Cerebellar nuclear complex (tissue), 1 donor: ENCODE measurements around the gene TUBB2B.
A peak's percentile ranks its signal among the peaks of the same experiment; 100 is the strongest.

Experiments used
- DNase-seq, 2 experiments: peaks; one replicate each; lab custom pipeline; 2025; lab: John Stamatoyannopoulos, UW

TUBB2B gene

DNA sequence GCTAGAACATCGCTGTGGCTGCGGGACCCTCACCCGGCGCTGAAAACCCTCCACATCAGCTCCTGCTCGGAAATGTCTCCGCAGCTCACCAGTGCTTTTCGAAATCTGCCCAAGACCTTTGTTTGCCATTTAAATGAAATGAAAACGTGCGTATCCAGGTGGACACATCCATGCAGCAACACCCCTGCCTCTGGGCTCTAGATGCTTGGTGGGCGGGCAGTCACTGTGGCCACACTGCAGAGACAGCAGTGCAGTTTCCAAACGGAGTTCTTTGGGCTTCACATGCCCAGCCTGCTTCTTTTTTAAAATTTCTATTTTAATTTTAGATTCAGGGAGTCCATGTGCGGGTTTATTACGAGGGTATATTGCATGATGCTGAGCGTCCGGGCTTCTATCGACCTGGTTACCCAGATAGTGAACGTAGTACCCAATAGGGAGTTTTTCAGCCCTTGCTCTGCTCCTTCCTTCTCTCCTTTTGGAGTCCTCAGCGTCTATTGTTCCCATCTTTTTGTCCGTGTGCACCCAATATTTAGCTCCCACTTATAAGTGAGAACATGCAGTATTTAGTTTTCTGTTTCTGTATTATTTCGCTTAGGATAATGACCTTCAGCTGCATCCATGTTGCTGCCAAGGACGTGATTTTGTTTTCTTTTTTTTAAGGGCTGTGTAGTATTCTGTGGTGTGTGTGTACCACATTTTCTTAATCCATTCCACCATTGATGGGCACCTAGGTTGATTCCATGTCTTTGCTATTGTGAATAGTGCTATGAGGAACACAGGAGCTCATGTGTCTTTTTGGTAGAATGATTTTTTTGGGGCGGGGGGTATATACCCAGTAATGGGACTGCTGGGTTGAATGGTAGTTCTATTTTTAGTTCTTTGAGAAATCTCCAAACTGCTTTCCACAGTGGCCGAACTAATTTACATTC is 4.8 kb upstream of the TUBB2B start:
- DNase-seq, result no peak

DNA sequence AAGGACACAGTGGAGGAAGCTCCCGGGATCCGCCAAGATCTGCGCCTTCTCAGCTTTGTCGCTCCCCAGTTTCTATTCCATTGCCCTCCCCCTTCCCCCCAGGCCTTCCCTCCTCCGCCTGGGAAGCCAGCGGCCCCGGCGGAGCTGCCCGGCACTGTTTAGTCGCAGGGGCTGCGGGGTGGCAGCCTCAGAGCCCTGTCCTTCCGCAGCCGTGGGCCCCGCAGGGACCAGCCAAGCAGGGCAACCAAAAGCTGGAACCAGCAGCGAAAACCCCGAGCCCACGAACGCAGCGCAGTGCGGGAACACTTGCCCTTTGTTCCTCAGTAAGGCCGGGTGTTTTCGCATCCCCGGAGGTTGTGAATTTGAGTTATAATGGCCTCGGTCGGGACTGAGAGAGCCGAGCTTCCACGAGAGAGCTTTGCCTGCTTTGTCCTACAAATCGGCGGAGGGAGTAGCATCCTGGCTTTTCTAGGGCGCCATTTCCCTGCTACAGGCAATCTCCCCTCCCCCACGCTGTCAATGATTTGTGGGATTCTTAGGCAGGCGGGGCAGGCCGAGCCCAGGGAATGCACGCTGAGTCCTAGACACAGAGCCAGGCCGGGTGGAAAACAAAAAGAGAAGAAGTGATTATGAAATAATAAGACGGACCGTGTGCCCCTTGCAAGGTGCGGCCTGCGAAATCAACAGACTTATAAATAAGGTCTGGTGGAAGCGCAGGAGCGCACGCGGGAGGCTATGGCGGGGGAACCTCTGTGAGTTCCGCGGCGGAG is 4.0 kb upstream of the TUBB2B start:
- peak in 1 of 2 experiments; percentile 54 for DNase-seq

GRCh38 chr6:3230900-3231246 is 3.4 kb upstream of the TUBB2B start:
- DNase-seq, result peak in 1 of 2 experiments; percentile 73

DNA sequence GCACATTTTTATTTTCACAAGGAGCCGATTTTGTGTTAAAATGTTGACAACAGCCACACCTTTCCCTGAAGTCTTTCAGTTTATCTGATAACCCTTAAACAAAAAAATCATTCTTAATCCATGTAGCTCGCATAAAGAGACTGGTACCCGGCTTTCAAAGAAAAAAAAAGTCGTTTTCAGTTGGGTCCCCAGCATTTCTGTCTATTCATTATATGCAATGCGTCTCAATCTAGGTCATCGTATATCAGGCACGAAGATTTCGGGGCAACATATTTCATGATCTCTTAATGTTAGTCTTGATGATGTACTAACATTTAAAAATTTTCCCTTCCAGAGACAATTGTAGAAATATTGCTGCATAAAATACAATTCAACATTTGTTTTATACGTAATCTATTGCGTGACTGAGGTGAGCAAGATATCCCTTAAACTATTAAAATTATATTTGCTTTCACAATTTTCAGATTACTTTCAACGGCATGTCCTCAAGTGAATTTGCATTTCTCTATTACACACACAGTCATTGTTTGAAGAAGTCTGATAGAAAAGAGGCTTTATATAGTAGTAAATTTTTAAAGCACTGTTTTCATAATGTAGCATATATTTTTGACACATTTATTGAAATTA is 2.9 kb upstream of the TUBB2B start:
- DNase-seq, result no peak

DNA sequence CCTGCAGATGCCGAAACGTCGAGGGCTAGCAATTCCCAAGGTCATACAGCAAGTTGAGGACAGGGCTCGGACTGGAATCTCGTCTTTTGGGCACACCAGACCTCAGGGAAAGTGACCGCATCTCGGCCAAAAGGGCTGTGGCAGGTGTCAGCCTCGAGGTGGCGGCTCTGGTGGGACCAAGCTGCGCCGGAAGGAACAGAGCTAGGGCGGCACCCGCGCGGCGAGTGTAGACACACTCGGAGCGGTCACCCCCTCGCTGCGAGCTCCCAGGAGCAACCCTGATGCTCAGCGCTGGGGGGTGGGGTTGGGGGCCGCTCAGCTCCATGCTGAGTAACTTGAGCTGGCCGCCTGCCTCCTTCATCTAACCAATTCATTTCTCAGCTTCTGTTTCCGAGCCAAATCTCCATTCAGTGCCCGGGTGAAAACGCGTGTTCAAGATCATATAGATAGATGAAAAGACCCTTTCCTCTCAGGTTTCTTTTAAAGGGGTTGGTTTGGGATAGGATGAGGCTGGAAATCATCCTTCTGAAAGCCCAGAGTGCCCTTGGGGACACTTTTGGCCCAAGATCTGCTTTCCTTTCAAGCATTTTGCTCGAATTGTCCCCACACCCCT is 2.2 kb upstream of the TUBB2B start:
- DNase-seq, result no peak

GRCh38 chr6:3228771-3229565 is 1.5 kb upstream of the TUBB2B start:
- DNase-seq, result no peak

DNA sequence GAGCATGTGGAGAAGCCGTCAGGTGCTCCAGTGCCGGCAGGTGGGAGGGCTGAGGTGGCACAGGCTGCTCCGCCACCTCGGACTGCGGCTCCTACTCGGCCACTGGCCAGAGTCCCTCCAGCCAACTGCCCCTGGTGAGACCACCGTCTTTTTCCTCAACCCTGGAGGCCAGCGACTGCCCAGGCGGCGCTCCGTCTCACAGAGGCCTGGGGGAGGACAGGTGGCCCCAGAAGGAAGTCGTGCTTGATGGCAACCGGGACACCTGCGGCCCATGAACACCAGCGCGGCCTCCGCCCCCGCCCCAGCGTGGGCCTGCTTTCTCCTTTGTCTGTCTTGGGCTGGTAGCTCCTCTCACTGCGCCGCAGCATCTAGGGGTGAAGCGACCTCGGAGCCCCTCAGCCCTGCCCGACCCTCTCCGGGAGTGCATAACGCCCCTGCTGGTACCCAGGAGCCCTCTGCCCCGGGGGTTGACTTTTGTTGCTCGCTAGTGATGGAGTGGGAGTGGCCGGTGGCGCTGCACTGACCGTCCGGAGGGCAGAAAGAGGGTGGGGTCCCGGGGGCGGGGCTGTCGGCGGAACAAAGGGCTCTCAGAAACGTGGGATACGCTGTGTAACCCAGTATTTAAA is 706 bp upstream of the TUBB2B start:
- DNase-seq, result no peak

DNA sequence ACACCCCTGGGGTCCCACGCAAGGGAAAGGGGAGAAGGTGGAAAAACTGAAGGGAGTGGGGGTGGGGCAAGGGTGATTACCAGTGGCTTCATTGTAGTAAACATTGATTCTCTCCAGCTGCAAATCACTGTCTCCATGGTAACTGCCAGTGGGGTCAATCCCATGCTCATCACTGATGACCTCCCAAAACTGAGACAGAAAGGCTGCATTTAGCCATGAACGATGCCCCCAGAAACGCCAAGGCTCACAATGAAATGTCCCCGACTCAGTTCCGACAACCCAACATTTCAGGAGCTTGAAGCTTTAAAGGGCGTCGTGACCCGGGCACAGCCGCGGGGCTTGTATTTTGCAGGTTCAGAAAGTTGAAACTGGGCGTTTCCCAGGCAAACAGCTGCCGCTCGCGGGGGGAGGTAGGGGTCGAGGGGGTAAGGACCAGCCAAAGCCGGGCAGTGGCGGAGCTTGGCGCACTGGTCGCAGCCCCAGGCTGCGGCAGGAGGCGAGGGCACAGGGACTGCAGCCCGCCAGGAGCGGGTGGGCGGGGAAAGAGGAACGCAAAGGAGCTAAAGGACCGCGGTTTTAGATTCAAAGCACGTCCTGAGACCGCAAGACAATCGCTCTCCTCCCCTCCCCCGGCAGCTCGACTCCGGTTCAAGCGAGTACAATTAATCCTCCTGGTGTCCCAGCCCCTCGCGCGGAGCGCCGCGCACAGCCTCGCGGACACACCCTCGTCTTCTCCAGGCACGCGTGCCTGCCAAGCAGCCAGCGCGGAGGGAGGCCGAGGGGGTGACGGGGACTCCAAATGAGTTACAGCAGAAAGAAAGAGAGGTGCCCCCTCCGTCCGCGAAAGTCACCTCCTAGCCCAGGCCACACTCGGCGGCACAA is 731 bp downstream of the TUBB2B start:
- DNase-seq, result no peak

DNA sequence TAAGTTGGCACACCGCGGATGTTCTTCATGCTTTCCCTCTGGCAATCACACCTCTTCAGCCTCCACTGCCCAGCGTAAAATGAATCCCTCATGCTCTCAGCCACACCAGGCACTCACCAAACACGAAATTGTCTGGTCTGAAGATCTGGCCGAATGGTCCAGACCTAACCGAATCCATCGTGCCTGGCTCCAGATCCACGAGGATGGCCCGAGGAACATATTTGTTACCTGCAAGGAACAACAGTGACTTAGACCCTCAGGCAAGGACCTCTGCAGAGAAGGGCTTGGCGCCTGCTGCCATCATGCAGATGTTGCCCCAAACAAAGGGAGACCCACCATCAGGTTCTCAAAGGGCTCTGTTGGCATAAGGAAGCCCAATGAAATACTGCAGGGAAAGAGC is 1.4 kb downstream of the TUBB2B start:
- no peak for DNase-seq

GRCh38 chr6:3222506-3223038 is 4.9 kb downstream of the TUBB2B start:
- DNase-seq, result no peak

DNA sequence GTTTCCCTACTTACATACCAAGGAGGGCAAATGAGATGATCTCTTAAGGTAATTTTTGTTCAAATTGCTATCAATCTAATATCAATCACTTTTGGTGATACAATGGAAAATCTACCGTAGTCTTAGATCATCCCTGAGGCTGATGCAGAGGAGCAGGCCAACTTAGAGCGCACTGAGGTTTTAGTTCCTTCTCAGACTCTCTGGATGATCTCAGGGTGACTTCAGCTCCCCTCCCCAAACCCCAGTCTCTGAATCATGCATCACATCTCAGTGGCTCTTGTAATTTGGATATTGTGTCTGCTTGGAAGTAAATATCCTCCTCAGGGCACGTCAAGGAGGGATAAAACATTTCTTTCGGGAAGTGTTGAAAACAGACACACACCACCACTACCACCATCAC is 5.9 kb downstream of the TUBB2B start:
- no peak for DNase-seq

DNA sequence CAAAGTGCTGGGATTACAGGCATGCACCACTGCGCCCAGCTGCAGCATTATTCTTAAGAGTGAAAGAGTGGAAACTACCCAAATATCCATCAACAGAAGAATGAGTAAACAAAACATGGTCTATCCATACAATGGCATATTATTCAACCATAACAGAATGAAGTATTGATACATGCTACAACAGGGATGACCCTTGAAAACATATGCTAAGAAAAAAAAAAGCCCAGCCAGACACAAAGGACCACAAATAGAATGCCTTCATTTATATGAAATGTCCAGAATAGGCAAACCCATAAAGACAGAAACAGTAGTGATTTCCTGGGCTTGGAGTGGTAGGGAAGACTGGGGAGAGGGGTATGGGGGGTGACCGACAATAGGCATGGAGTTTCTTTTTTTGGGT is 7.1 kb downstream of the TUBB2B start:
- no peak for DNase-seq

GRCh38 chr6:3218266-3218665 is 9.2 kb downstream of the TUBB2B start:
- no peak for DNase-seq

DNA sequence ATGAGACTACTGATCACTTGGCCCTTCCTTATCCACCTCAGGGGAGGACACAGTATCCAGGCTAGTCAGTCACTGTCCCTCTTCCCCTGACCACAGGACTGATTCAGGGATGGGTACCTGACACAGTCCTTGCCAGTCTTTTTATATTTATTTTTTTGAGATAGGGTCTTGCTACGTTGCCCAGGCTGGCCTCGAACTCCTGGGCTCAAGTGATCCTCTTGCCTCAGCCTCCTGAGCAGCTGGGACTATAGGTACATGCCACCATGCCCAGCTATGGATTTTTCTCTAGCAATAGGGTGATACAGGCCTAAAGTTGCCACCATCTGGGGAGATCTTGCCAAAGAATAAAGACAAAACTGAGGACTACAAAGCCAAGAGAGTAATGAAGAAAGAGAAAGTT is 10.2 kb downstream of the TUBB2B start:
- DNase-seq, result no peak

- no peak for DNase-seq
These were observed 12.6 kb downstream of the TUBB2B start for GRCh38 chr6:3214898-3215297.

GRCh38 chr6:3213334-3213695 is 14.1 kb downstream of the TUBB2B start:
- DNase-seq, result no peak

DNA sequence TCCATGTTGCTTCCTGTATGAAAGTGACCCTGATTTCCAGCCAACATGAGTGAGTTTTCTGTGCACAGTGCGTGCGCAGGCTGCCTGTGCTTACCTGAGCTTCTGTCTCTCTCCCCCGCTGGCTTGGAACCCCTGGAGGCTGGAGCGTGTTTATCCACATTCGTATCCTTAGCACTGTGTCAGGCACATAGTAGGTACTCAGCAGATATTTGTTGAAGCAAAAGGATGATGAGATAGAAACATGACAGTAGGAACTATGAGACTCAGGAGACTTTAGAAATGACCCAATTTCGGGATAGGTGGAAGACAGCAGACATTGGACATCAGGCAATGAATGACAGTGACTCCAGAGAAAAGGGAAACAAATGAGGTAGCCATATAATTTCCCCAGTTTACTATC is 15.2 kb downstream of the TUBB2B start:
- DNase-seq, result no peak

DNA sequence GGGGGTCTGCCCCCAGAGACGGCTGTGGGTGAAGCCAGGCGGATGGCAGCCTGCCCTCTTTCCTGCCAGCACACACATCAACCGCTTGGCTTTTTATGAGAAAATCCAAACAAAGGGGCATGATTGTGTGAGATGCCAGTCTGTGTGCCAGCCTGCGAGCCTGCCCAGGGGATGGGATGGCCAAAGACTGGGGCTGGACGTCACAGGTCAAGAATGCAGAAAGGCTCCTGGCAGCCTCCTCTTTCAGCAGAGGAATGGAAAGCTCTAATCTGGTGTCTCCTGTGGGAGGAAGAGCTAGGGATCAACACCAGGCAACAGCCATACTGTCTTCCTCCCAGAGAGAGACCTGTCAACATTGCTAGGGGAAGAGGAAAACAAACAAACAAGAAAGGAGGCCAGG is 15.8 kb downstream of the TUBB2B start:
- no peak for DNase-seq

- no peak for DNase-seq
These were observed 17.3 kb downstream of the TUBB2B start for GRCh38 chr6:3210024-3210610.
